DOHH2 (cell line): ENCODE measurements around the gene ANTXRL.
"Not testable (repeated sequence)": the region's sequence is repeated elsewhere in the genome, so short reads cannot be mapped to it uniquely, and the experiment has no call there.

Experiments
- CTCF ChIP-seq: fragments of 200-600 bp; sonication (generic); IDR thresholded peaks from one replicate; pipeline ENCODE4 v1.5.1; 2014; ENCODE audit warnings: antibody characterized with exemption, mild to moderate bottlenecking, low read depth, low read length; ENCODE audit not compliant: poor library complexity, severe bottlenecking
- EZH2phosphoT487 ChIP-seq: fragments of 200-600 bp; sonication (generic); IDR thresholded peaks from 2 replicates; pipeline ENCODE4 v1.6.1; 2017; ENCODE audit warnings: borderline replicate concordance, mild to moderate bottlenecking, antibody characterized with exemption, low read length, moderate library complexity, mixed read lengths

GRCh38 chr10:46295350-46296010 lies 8.7 kb downstream of the ANTXRL start:
- TF ChIP-seq CTCF, EZH2phosphoT487: not testable (repeated sequence)
